B cell (primary cell): ENCODE results near the gene MGMT.

Source experiments
- EZH2 ChIP-seq: IDR thresholded peaks from 2 replicates; pipeline ENCODE4 v1.6.1; 2012; ENCODE audit warnings: borderline replicate concordance, low read depth, mild to moderate bottlenecking, moderate library complexity, low read length; ENCODE audit not compliant: insufficient read depth, poor library complexity, severe bottlenecking
- TF ChIP-seq, protein P1 (sequence below): fragments of 200-600 bp; IDR thresholded peaks from one replicate; pipeline ENCODE4 v1.8.0; 2022; ENCODE audit warnings: antibody characterized with exemption, mild to moderate bottlenecking

DNA sequence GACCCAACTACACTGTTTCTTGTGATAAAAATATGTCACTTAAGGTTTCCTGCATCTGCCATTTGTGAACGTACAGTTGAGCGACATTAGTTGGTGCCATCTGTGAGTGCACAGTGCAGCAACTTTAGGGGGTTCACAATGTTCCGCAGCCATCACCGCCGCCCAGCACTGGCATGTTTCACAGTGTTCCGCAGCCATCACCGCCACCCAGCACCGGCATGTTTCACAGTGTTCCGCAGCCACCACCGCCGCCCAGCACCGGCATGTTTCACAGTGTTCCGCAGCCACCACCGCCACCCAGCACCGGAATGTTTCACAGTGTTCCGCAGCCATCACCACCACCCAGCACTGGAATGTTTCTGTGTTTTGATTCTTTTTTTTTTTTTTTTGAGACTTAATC lies 83.0 kb downstream of the MGMT start:
- TF ChIP-seq, protein P1, sequence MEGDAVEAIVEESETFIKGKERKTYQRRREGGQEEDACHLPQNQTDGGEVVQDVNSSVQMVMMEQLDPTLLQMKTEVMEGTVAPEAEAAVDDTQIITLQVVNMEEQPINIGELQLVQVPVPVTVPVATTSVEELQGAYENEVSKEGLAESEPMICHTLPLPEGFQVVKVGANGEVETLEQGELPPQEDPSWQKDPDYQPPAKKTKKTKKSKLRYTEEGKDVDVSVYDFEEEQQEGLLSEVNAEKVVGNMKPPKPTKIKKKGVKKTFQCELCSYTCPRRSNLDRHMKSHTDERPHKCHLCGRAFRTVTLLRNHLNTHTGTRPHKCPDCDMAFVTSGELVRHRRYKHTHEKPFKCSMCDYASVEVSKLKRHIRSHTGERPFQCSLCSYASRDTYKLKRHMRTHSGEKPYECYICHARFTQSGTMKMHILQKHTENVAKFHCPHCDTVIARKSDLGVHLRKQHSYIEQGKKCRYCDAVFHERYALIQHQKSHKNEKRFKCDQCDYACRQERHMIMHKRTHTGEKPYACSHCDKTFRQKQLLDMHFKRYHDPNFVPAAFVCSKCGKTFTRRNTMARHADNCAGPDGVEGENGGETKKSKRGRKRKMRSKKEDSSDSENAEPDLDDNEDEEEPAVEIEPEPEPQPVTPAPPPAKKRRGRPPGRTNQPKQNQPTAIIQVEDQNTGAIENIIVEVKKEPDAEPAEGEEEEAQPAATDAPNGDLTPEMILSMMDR, result no peak
- no peak for TF ChIP-seq EZH2
